GM18507 (cell line): ENCODE results near the gene ODF2.
"Not testable (repeated sequence)": the region's sequence is repeated elsewhere in the genome, so short reads cannot be mapped to it uniquely, and the experiment has no call there.

Experiments used
- DNase-seq: peaks from one replicate; pipeline ENCODE4 v3.0.0; 2011; ENCODE audit warnings: low read depth; ENCODE audit not compliant: insufficient read length; ENCODE audit errors: extremely low spot score
- FAIRE-seq: peaks from 2 replicates; lab custom pipeline; 2011; peaks lifted over from hg19 to GRCh38; lab: Jason Lieb, UNC

ODF2 gene

DNA sequence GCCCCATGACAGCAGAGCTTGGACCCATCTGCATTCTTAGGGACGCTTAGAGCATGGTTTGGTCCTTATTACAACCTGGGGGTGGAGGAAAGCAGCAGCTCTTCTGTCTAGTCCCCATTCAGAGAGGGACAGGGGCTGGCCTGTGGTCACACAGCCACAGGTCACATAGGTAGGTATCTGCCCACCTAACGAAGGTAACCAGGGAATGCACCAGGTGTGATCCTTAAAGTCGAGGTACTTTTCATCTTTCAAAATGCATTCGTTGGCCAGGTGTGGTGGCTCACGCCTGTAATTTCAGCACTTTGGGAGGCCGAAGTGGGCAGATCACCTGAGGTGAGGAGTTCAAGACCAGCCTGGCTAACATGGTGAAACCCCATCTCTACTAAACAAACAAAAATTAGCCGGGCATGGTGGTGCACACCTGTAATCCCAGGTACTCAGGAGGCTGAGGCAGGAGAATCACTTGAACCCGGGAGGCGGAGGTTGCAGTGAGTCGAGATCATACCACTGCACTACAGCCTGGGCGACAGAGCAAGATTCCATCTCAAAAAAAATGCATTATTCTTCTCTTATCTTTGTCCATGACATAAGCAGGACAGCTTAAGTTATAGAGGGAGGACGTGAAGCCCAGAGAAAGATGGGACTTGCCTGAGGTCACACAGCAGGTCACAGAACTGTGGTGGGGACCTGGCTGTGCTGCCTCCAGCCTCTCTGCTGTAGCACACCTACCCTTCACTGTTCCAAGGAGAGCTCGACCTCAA lies 33.6 kb upstream of the ODF2 start:
- not testable (repeated sequence) for FAIRE-seq, DNase-seq

DNA sequence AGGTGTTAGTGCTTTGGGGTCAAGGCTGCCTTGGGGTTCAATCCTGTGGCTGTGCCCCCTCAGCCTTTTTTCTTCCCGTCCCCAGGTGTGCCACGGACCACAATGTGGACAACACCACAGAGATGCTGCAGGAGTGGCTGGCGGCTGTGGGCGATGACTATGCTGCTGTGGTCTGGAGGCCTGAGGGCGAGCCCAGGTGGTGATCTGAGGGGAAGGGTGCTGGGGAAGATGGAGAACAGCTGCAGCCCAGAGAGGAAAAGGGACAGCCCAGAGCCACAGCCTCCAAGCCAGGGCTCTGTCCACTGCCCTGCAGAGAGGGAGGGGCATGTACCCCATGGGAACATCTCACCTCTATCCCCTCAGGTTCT lies 33.0 kb upstream of the ODF2 start:
- DNase-seq = no peak
- FAIRE-seq = no peak

DNA sequence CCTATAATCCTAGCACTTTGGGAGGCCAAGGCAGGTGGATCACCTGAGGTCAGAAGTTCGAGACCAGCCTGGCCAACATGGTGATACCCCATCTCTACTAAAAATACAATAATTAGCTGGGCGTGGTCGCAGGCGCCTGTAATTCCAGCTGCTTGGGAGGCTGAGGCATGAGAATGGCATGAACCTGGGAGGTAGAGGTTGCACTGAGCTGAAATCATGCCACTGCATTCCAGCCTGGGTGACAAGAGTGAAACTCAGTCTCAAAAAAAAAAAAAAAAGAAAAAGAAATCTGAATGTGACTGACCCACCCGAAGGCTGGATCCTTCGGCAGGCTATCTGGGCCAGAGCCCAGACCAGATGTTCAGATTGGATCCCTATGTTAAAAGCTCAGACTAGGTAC lies 32.5 kb upstream of the ODF2 start:
- not testable (repeated sequence) for FAIRE-seq, DNase-seq

- FAIRE-seq = no peak
- DNase-seq = no peak
These were observed 31.5 kb upstream of the ODF2 start for GRCh38 chr9:128424268-128424780.

GRCh38 chr9:128428644-128429512 lies 26.9 kb upstream of the ODF2 start:
- DNase-seq = no peak
- FAIRE-seq = no peak

- DNase-seq (no peak), FAIRE-seq (no peak)
These were observed 26.2 kb upstream of the ODF2 start for GRCh38 chr9:128429513-128430086.

DNA sequence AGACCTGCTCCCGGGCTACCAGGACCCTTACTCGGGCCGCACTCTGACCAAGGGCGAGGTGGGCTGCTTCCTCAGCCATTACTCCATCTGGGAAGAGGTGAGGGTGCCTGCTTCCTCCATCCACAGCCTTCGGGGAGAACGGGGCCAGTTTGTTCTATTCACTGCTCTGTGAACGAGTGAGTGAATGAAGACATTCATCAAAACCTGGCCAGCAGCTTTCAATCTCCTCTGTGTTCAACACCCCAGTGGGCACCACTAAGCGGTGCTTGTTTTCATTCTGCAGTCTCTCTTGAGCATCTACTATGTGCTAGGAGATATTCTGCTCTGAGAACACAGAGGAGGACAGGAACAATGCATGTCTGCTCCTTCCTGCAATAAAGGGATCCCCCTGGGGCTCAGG lies 24.6 kb upstream of the ODF2 start:
- FAIRE-seq (no peak), DNase-seq (no peak)

GRCh38 chr9:128434340-128434739 lies 21.5 kb upstream of the ODF2 start:
- FAIRE-seq = no peak
- no peak for DNase-seq

GRCh38 chr9:128435611-128436010 lies 20.2 kb upstream of the ODF2 start:
- FAIRE-seq (no peak), DNase-seq (no peak)

- DNase-seq (peak; percentile 75), FAIRE-seq (peak; percentile 81)
These were observed 17.3 kb upstream of the ODF2 start for GRCh38 chr9:128438343-128439109.

DNA sequence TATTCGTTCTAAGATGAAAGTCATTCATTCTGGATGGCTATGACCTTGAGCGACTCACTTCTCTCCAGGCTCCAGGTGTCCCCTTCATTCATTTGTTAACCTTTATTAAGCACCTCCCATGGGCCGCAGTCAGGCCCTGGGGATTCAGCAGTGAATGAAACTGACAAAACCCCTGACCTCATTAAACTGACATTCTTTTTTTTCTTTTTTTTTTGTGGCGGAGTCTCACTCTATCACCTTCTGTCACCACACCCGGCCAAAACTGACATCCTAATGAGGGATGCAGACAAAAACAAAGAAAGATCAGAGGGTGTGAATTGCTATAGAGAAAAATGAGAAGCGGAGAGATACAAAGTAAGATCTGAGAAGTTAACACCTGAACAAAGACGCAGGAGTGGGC lies 16.5 kb upstream of the ODF2 start:
- DNase-seq = no peak
- no peak for FAIRE-seq

- DNase-seq (no peak), FAIRE-seq (no peak)
These were observed 13.7 kb upstream of the ODF2 start for GRCh38 chr9:128442150-128442549.

DNA sequence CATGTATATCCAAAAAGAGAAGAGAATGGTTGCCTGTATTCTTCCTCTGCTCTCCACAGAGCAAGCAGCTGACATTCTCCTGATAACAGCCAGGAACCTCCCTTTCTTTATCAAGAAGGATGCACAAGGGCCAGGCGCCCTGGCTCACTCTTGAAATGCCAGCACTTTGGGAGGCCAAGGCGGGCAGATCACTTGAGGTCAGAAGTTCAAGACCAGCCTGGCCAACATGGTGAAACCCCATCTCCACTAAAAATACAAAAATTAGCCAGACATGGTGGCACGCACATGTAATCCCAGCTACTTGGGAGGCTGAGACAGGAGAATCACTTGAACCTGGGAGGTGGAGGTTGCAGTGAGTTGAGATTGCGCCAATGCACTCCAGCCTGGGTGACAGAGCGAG lies 9.3 kb upstream of the ODF2 start:
- FAIRE-seq = not testable (repeated sequence)

DNA sequence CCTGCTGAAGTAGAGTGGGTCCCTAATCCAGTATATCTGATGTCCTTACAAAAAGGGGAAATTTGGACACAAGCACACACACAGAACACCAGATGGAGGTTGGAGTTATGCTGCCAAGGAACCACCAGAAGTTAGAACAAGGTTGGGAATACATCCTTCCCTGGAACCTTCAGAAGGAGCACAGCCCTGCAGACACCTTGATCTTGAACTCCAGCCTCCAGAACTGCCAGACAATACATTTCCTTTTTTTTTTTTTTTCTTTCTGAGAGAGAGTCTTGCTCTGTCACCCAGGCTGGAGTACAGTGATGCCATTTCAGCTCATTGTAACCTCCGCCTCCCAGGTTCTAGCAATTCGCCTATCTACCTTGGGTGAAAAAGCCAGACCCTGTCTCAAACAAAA lies 7.1 kb upstream of the ODF2 start:
- DNase-seq = no peak
- no peak for FAIRE-seq

More for the DNA sequence above, 9.3 kb upstream of the ODF2 start:
- not testable (repeated sequence) for DNase-seq

DNA sequence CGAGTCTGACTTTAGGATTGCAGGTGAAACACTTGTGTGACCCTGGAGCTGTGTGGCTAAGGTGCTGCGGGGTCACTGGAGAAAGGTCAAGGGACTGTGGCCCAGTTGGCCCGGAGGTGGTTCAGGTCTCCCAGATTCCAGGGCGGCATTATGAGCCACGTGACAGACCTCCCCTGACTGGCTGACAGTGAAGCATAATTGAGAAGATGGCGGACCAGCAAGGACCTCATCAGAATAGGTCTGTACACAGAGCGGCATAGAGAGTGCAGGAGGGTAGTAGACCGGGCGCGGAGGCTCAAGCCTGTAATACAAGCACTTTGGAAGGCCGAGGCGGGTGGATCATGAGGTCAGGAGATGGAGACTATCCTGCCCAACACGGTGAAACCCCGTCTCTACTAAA lies 815 bp upstream of the ODF2 start:
- no peak for DNase-seq
- FAIRE-seq = no peak

DNA sequence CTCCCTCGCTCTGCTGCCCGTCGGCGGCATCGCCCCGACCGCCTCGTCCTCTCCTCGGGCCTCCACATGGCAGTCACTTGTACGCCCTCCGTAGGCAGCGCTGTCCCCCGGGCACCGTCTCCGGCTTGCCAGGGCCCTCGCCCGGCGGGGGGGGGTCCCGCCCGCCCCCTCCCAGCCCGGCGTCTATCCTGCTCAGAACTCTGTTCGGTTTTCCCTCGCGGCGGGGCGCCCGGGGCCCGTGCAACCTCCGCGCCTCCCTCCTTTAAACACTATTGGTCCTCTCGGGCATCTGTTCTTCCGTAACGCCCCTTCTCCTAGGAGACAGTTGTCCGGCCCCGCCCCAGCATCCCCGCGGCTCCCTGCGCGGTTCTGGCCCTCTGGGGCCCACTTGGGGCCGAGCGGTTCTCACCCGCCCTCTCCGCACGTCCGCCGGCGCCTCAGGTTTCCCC lies 831 bp downstream of the ODF2 start:
- peak; percentile 75 for FAIRE-seq
- DNase-seq = peak; percentile 81

- DNase-seq = no peak
- no peak for FAIRE-seq
These were observed 1.4 kb downstream of the ODF2 start for GRCh38 chr9:128457207-128457606.

- DNase-seq (no peak), FAIRE-seq (no peak)
These were observed 3.2 kb downstream of the ODF2 start for GRCh38 chr9:128459011-128459410.

GRCh38 chr9:128469070-128469469 lies 13.3 kb downstream of the ODF2 start:
- DNase-seq = no peak
- no peak for FAIRE-seq
